M059J (cell line): ENCODE results near the gene FOXO3. TPM values are rescaled to one million over a fixed set of nuclear protein-coding genes. Genes with fewer than 3 reads are reported as not detected.

Experiments used
- DNase-seq: peaks from one replicate; pipeline ENCODE4 v3.0.0-alpha.2; 2012; ENCODE audit warnings: low read depth
- total RNA-seq: library from RNA; depleted of rRNA; stranded (reverse); fragments of >200 nt; shearing (Covaris generic); gene quantifications from 2 replicates; pipeline ENCODE4 v1.2.3, GENCODE V29; 2014

FOXO3 gene
- total RNA-seq, 1 experiment from 2014 or later: 34.1 TPM

- DNase-seq: no peak
Measured at GRCh38 chr6:108712946-108713345, 152.2 kb downstream of the FOXO3 start.

GRCh38 chr6:108714101-108714765 lies 153.5 kb downstream of the FOXO3 start:
- DNase-seq: no peak

- no peak for DNase-seq
Measured at GRCh38 chr6:108714766-108715414, 154.2 kb downstream of the FOXO3 start.

- DNase-seq: no peak
Measured at GRCh38 chr6:108715832-108716231, 155.1 kb downstream of the FOXO3 start.

- DNase-seq: no peak
Measured at GRCh38 chr6:108716801-108717791, 156.4 kb downstream of the FOXO3 start.

- no peak for DNase-seq
Measured at GRCh38 chr6:108719477-108719876, 158.8 kb downstream of the FOXO3 start.

GRCh38 chr6:108720827-108721226 lies 160.1 kb downstream of the FOXO3 start:
- no peak for DNase-seq

GRCh38 chr6:108721286-108721685 lies 160.6 kb downstream of the FOXO3 start:
- DNase-seq: no peak

GRCh38 chr6:108723594-108723993 lies 162.9 kb downstream of the FOXO3 start:
- DNase-seq: no peak

GRCh38 chr6:108726726-108727339 lies 166.1 kb downstream of the FOXO3 start:
- DNase-seq: no peak

- DNase-seq: no peak
Measured at GRCh38 chr6:108727966-108728730, 167.4 kb downstream of the FOXO3 start.

- DNase-seq: no peak
Measured at GRCh38 chr6:108728826-108729225, 168.1 kb downstream of the FOXO3 start.

GRCh38 chr6:108730635-108731515 lies 170.2 kb downstream of the FOXO3 start:
- DNase-seq: no peak

GRCh38 chr6:108732091-108732870 lies 171.6 kb downstream of the FOXO3 start:
- DNase-seq: peak; percentile 89

- DNase-seq: no peak
Measured at GRCh38 chr6:108733051-108733450, 172.3 kb downstream of the FOXO3 start.

- no peak for DNase-seq
Measured at GRCh38 chr6:108733706-108734265, 173.1 kb downstream of the FOXO3 start.
